Inferior parietal cortex (tissue), 1 donor: Measurements from ENCODE around the gene RPL38.

Experiments used
- DNase-seq: peaks from one replicate; pipeline ENCODE4 v3.0.0-alpha.2; 2016; ENCODE audit errors: extremely low spot score

The RPL38 gene

GRCh38 chr17:74250324-74250995 is 47.0 kb downstream of the RPL38 start:
- DNase-seq, result no peak

GRCh38 chr17:74251051-74251450 is 47.6 kb downstream of the RPL38 start:
- DNase-seq, result no peak

- DNase-seq, result no peak
Measured at GRCh38 chr17:74251569-74251968, 48.1 kb downstream of the RPL38 start.

- DNase-seq, result no peak
Measured at GRCh38 chr17:74252211-74252610, 48.7 kb downstream of the RPL38 start.

GRCh38 chr17:74253036-74253435 is 49.6 kb downstream of the RPL38 start:
- DNase-seq, result no peak

GRCh38 chr17:74257311-74257710 is 53.8 kb downstream of the RPL38 start:
- DNase-seq, result no peak

- no peak for DNase-seq
Measured at GRCh38 chr17:74259667-74260524, 56.4 kb downstream of the RPL38 start.
